Calu3 (cell line): ENCODE results near the gene WWOX. TPM values are rescaled to one million over a fixed set of nuclear protein-coding genes. Genes with fewer than 3 reads are reported as not detected.

Experiments
- BruUV-seq: library from RNA; stranded (reverse); fragments of 400-500 nt; replicated peaks from 2 replicates; lab custom pipeline; 2021; lab: Mats Ljungman, UMichigan
- CTCF ChIA-PET: fragments of 300-600 bp; sonication (Branson Sonifier 250); formaldehyde crosslinking; loops from one replicate; lab custom pipeline; 2022; ENCODE audit warnings: antibody characterized with exemption; lab: Charles Lee
- DNase-seq: peaks from one replicate; pipeline ENCODE4 v3.0.0; 2022
- H3K27ac Mint-ChIP-seq: one replicate; pipeline ENCODE4 v1.8.0; 2022; ENCODE audit warnings: mixed read lengths; ENCODE audit not compliant: unreplicated experiment
- H3K27me3 Mint-ChIP-seq: one replicate; pipeline ENCODE4 v1.8.0; 2022; ENCODE audit warnings: mixed read lengths; ENCODE audit not compliant: unreplicated experiment
- H3K36me3 Mint-ChIP-seq: one replicate; pipeline ENCODE4 v1.8.0; 2022; ENCODE audit warnings: mild to moderate bottlenecking, moderate library complexity, mixed read lengths; ENCODE audit not compliant: insufficient read depth, unreplicated experiment
- H3K4me1 Mint-ChIP-seq: one replicate; pipeline ENCODE4 v1.8.0; 2022; ENCODE audit warnings: mild to moderate bottlenecking, low read depth, mixed read lengths; ENCODE audit not compliant: unreplicated experiment
- H3K4me3 Mint-ChIP-seq: one replicate; pipeline ENCODE4 v1.8.0; 2022; ENCODE audit warnings: mild to moderate bottlenecking, low read depth, moderate library complexity, mixed read lengths; ENCODE audit not compliant: unreplicated experiment
- H3K9me3 Mint-ChIP-seq: one replicate; pipeline ENCODE4 v1.8.0; 2022; ENCODE audit warnings: low read depth, mixed read lengths; ENCODE audit not compliant: unreplicated experiment
- CTCF ChIP-seq: fragments of 200-600 bp; IDR thresholded peaks from one replicate; pipeline ENCODE4 v1.8.0; 2022; ENCODE audit warnings: antibody characterized with exemption; ENCODE audit not compliant: unreplicated experiment
- intact Hi-C: fragments of 100-400 bp; cut with micrococcal nuclease; formaldehyde crosslinking; loops from one replicate; pipeline ENCODE4 v1.10.0; 2022; ENCODE audit not compliant: unreplicated experiment
- total RNA-seq: library from RNA; stranded (reverse); gene quantifications from 2 replicates; pipeline ENCODE4 v1.2.3, GENCODE V29; 2022

Gene WWOX
- total RNA-seq, 1 experiment from 2014 or later = 33.5 TPM

GRCh38 chr16:78362524-78363135, 263.2 kb downstream of the WWOX start:
- Mint-ChIP-seq H3K27me3 (no peaks in the 10 kb centered on the region), H3K9me3 (peaks cover 2% of the 10 kb centered on the region), H3K4me3 (no peak overlapping the region), H3K36me3 (no peaks in the 10 kb centered on the region), H3K4me1 (no peaks in the 10 kb centered on the region), H3K27ac (no peak overlapping the region)
- CTCF ChIA-PET = interaction anchor here (0.6 kb wide), 1 partner anchor 64 kb away, joined by 4 read pairs; no protein-coding TSS in a partner anchor
- intact Hi-C loops = no loop called here
- no peak for TF ChIP-seq CTCF
- no TSS peak for BruUV-seq
- no peak for DNase-seq

DNA sequence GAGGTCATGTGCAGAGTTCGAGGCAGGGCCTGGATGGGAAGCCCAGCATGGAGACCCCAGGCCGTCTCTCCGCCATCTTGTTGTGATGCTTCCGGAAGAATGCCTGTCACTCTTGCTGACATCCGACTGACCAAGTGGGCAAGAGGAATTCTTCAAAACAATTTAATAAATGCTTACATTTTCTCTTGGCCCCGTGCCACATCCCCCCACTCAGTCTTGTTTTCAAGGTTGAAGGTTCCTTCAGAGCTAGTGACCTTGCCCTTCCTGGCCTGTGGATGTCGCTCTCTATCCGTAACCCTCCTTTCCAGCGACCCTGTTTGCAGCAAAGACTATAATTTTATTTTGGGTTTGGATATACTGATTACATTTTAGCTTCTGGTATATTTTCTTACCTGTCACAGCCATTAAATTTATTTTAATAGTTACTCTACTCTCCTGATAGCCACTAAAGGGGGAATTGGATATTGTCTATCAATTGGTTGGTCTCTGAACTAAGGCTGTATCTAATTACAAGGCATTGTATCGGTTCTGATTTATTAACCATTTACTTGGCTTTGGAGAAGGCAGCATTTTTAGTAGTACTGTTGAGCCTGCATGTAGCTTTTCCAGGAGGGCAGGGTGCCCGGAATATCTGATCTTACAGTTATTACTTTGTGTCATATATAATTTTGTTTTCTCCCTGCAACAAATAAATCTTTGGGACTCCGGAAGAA, 264.5 kb downstream of the WWOX start:
- no peaks in the 10 kb centered on the region for H3K4me1 Mint-ChIP-seq
- no TSS peak for BruUV-seq
- H3K27ac Mint-ChIP-seq = no peak overlapping the region
- TF ChIP-seq CTCF = no peak
- CTCF ChIA-PET = no interaction called here
- no peak for DNase-seq
- no peaks in the 10 kb centered on the region for H3K27me3 Mint-ChIP-seq
- intact Hi-C loops = no loop called here
- peaks cover 4% of the 10 kb centered on the region for H3K9me3 Mint-ChIP-seq
- H3K4me3 Mint-ChIP-seq = no peak overlapping the region
- no peaks in the 10 kb centered on the region for H3K36me3 Mint-ChIP-seq

- no TSS peak for BruUV-seq
- CTCF ChIA-PET = no interaction called here
- no peaks in the 10 kb centered on the region for H3K27me3 Mint-ChIP-seq
- no peak overlapping the region for H3K27ac Mint-ChIP-seq
- no peak for TF ChIP-seq CTCF
- DNase-seq = no peak
- H3K4me3 Mint-ChIP-seq = no peak overlapping the region
- no peaks in the 10 kb centered on the region for H3K36me3 Mint-ChIP-seq
- peaks cover 6% of the 10 kb centered on the region for H3K9me3 Mint-ChIP-seq
- intact Hi-C loops = no loop called here
- no peaks in the 10 kb centered on the region for H3K4me1 Mint-ChIP-seq
Observed at GRCh38 chr16:78364556-78364880, 265.1 kb downstream of the WWOX start.

DNA sequence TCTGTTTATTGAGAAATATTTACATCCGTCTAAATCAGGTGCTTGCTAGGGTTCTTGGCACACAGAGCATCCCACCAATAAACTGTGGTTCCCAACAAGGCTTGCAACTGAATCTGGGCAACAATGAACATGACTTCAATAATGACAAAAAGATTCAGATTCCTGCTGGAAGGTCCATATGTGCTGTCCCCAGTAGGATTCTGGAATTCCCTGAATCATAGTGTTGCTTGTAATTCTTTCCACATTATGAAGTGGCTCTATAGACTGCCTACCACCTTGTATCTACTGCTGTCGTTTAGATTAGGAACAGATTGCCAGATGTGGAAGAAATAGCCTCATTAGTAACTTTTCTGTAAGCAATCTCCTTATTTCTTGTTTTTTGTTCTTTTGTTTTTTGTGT, 265.9 kb downstream of the WWOX start:
- no peaks in the 10 kb centered on the region for H3K36me3 Mint-ChIP-seq
- no peak for DNase-seq
- CTCF ChIA-PET = no interaction called here
- TF ChIP-seq CTCF = no peak
- intact Hi-C loops = loop anchor here (5.0 kb wide), 1 partner anchor 33 kb away; no protein-coding TSS in a partner anchor
- H3K27me3 Mint-ChIP-seq = no peaks in the 10 kb centered on the region
- no peak overlapping the region for H3K4me3 Mint-ChIP-seq
- H3K27ac Mint-ChIP-seq = no peak overlapping the region
- H3K4me1 Mint-ChIP-seq = no peaks in the 10 kb centered on the region
- no TSS peak for BruUV-seq
- H3K9me3 Mint-ChIP-seq = peaks cover 6% of the 10 kb centered on the region
